HK-2 (cell line): ENCODE data around the gene TTC38.
"Not testable (repeated sequence)": the region's sequence is repeated elsewhere in the genome, so short reads cannot be mapped to it uniquely, and the experiment has no call there.

ENCODE experiments used
- DNase-seq: peaks from one replicate; pipeline ENCODE4 v3.0.0-alpha.2; 2018; ENCODE audit not compliant: unreplicated experiment

The TTC38 gene

GRCh38 chr22:46296257-46297150 is 28.7 kb downstream of the TTC38 start, which contains the start of gene GTSE1:
TSS of gene GTSE1 (plus strand) at chr22:46296870. CDS start at chr22:46297401, 531 bp downstream.
- DNase-seq = peak; percentile 97

- DNase-seq = peak; percentile 50
Observed at GRCh38 chr22:46297151-46297812, 29.5 kb downstream of the TTC38 start.

GRCh38 chr22:46299101-46299500 is 31.3 kb downstream of the TTC38 start:
- DNase-seq = no peak

- no peak for DNase-seq
Observed at GRCh38 chr22:46300491-46300890, 32.7 kb downstream of the TTC38 start.

GRCh38 chr22:46303347-46303965 is 35.6 kb downstream of the TTC38 start:
- no peak for DNase-seq

GRCh38 chr22:46308283-46308988 is 40.6 kb downstream of the TTC38 start:
- no peak for DNase-seq

- no peak for DNase-seq
Observed at GRCh38 chr22:46309526-46310085, 41.8 kb downstream of the TTC38 start.

GRCh38 chr22:46312056-46312455 is 44.2 kb downstream of the TTC38 start:
- DNase-seq = no peak

- DNase-seq = not testable (repeated sequence)
Observed at GRCh38 chr22:46312848-46313247, 45.0 kb downstream of the TTC38 start.

- no peak for DNase-seq
Observed at GRCh38 chr22:46315976-46316375, 48.2 kb downstream of the TTC38 start.

- no peak for DNase-seq
Observed at GRCh38 chr22:46317646-46318045, 49.8 kb downstream of the TTC38 start.

- no peak for DNase-seq
Observed at GRCh38 chr22:46318576-46318975, 50.8 kb downstream of the TTC38 start.

- no peak for DNase-seq
Observed at GRCh38 chr22:46319319-46319718, 51.5 kb downstream of the TTC38 start.

- no peak for DNase-seq
Observed at GRCh38 chr22:46320166-46320710, 52.4 kb downstream of the TTC38 start.

- DNase-seq = no peak
Observed at GRCh38 chr22:46320716-46321386, 53.0 kb downstream of the TTC38 start.

GRCh38 chr22:46322711-46323110 is 54.9 kb downstream of the TTC38 start:
- no peak for DNase-seq

- no peak for DNase-seq
Observed at GRCh38 chr22:46323162-46323561, 55.4 kb downstream of the TTC38 start.

GRCh38 chr22:46326066-46326680 is 58.4 kb downstream of the TTC38 start:
- no peak for DNase-seq

- DNase-seq = no peak
Observed at GRCh38 chr22:46327691-46328465, 60.1 kb downstream of the TTC38 start.
